Uterus (tissue), 4 donors: ENCODE results near the gene MIER3. TPM values are rescaled to one million over a fixed set of nuclear protein-coding genes. Genes with fewer than 3 reads are reported as not detected.

Source experiments
- DNase-seq, 2 donors: peaks; one replicate each; pipeline ENCODE4 v3.0.0-alpha.2; 2019 to 2020
- H3K27ac ChIP-seq, 2 donors: fragments of 200-600 bp; sonication (generic); 1 replicate in 1 of 2; 2 replicates in 1 of 2; pipeline ENCODE4 v1.5.1; 2016 to 2018
- H3K27me3 ChIP-seq, 2 donors: fragments of 200-600 bp; sonication (generic); one replicate each; pipeline ENCODE4 v1.5.1; 2018 to 2019; ENCODE audit warnings: control low read depth in 1 of 2
- H3K36me3 ChIP-seq, 2 donors: fragments of 200-600 bp; sonication (generic); one replicate each; pipeline ENCODE4 v1.5.1; 2019; ENCODE audit warnings: control low read depth in 1 of 2
- H3K4me1 ChIP-seq, 2 donors: fragments of 200-600 bp; sonication (generic); one replicate each; pipeline ENCODE4 v1.5.1; 2018 to 2019; ENCODE audit warnings: control low read depth in 1 of 2
- H3K4me3 ChIP-seq, 2 donors: fragments of 200-600 bp; sonication (generic); 1 replicate in 1 of 2; 2 replicates in 1 of 2; pipeline ENCODE4 v1.5.1; 2018 to 2019; ENCODE audit warnings: mild to moderate bottlenecking in 1 of 2
- H3K9me3 ChIP-seq, 2 donors: fragments of 200-600 bp; sonication (generic); one replicate each; pipeline ENCODE4 v1.5.1; 2019; ENCODE audit warnings: control low read depth in 1 of 2
- CTCF ChIP-seq, 4 experiments: fragments of 200-600 bp in 2 of 4; fragments of 450-650 bp in 2 of 4; sonication (generic) in 2 of 4; IDR thresholded peaks; one replicate each; pipeline ENCODE4 v1.5.1; 2016 to 2019; ENCODE audit warnings: antibody characterized with exemption in 4 of 4, mild to moderate bottlenecking in 2 of 4, moderate library complexity in 1 of 4
- POLR2A ChIP-seq, 2 donors: fragments of 450-650 bp; IDR thresholded peaks; one replicate each; pipeline ENCODE4 v1.6.1; 2016; ENCODE audit warnings: antibody characterized with exemption in 2 of 2, mild to moderate bottlenecking in 1 of 2, moderate library complexity in 1 of 2
- intact Hi-C: fragments of 100-400 bp; cut with DNase I; formaldehyde crosslinking; loops from one replicate; pipeline ENCODE4 v1.15.1; 2023; ENCODE audit warnings: low total_unique reads
- total RNA-seq, 4 donors: library from RNA; depleted of rRNA in 3 of 4; stranded (reverse); fragments of >200 nt in 3 of 4; gene quantifications; one replicate each; pipeline versions ENCODE4 v1.1.0 to v1.2.4, GENCODE V29; 2014 to 2023
- donor health status: DM: yes; HTN: yes; CAD: no.

Gene MIER3
- total RNA-seq, 4 donors from 2014 or later: 15.6 to 94.6 (median 29.7) TPM

- Histone ChIP-seq H3K27ac (no peak overlapping the region), H3K4me3 (no peak overlapping the region), H3K4me1 (no peaks in the 10 kb centered on the region), H3K9me3 (no peaks in the 10 kb centered on the region), H3K27me3 (no peaks in the 10 kb centered on the region), H3K36me3 (no peaks in the 10 kb centered on the region)
- DNase-seq: no peak
- TF ChIP-seq CTCF (IDR thresholded peaks at IDR 0.05) (no peak), POLR2A (IDR thresholded peaks at IDR 0.05) (no peak)
- intact Hi-C loops: no loop called here
Measured at GRCh38 chr5:56987171-56987570, 35.2 kb upstream of the MIER3 start.

DNA sequence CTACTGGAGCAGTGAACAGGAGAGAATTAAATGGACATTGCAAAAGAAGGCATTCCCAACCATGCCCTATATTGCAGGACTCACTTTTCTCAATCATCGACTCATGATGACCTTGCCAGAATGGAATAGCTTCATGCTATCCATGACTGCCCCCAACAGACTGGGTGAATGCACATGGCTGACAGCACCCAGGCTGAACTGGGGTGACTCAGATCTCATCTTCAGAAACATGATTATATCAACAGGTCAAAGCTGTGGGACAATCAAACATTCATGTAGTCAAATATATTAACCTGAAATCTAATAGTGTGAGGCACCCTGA is 34.7 kb upstream of the MIER3 start:
- no peaks in the 10 kb centered on the region for H3K9me3 ChIP-seq
- no peak for TF ChIP-seq POLR2A (IDR thresholded peaks at IDR 0.05)
- no peak for TF ChIP-seq CTCF (IDR thresholded peaks at IDR 0.05)
- intact Hi-C loops: no loop called here
- no peaks in the 10 kb centered on the region for H3K36me3 ChIP-seq
- no peaks in the 10 kb centered on the region for H3K4me1 ChIP-seq
- DNase-seq: no peak
- no peak overlapping the region for H3K4me3 ChIP-seq
- no peaks in the 10 kb centered on the region for H3K27me3 ChIP-seq
- no peak overlapping the region for H3K27ac ChIP-seq

- TF ChIP-seq CTCF (IDR thresholded peaks at IDR 0.05) (no peak), POLR2A (IDR thresholded peaks at IDR 0.05) (no peak)
- Histone ChIP-seq H3K4me1 (no peaks in the 10 kb centered on the region), H3K4me3 (no peak overlapping the region)
Measured at GRCh38 chr5:56985936-56986625, 34.2 kb upstream of the MIER3 start.

GRCh38 chr5:56984445-56984844 is 32.5 kb upstream of the MIER3 start:
- TF ChIP-seq CTCF (IDR thresholded peaks at IDR 0.05): no peak
- TF ChIP-seq POLR2A (IDR thresholded peaks at IDR 0.05): no peak
- Histone ChIP-seq H3K4me1 (no peaks in the 10 kb centered on the region), H3K36me3 (no peaks in the 10 kb centered on the region), H3K27me3 (no peaks in the 10 kb centered on the region), H3K27ac (no peak overlapping the region), H3K4me3 (no peak overlapping the region), H3K9me3 (no peaks in the 10 kb centered on the region)
- no peak for DNase-seq
- intact Hi-C loops: no loop called here

More at GRCh38 chr5:56985936-56986625, 34.2 kb upstream of the MIER3 start:
- intact Hi-C loops: no loop called here
- no peak for DNase-seq
- H3K9me3 ChIP-seq: no peaks in the 10 kb centered on the region
- no peaks in the 10 kb centered on the region for H3K27me3 ChIP-seq
- H3K27ac ChIP-seq: no peak overlapping the region
- H3K36me3 ChIP-seq: no peaks in the 10 kb centered on the region

GRCh38 chr5:56983593-56984361 is 31.9 kb upstream of the MIER3 start:
- intact Hi-C loops: no loop called here
- no peaks in the 10 kb centered on the region for H3K4me1 ChIP-seq
- DNase-seq: no peak
- H3K4me3 ChIP-seq: no peak overlapping the region
- no peaks in the 10 kb centered on the region for H3K9me3 ChIP-seq
- no peak overlapping the region for H3K27ac ChIP-seq
- no peaks in the 10 kb centered on the region for H3K36me3 ChIP-seq
- TF ChIP-seq CTCF (IDR thresholded peaks at IDR 0.05): no peak
- no peak for TF ChIP-seq POLR2A (IDR thresholded peaks at IDR 0.05)
- H3K27me3 ChIP-seq: no peaks in the 10 kb centered on the region
